Left colon (tissue), 2 donors: ENCODE measurements around the gene PAQR3. TPM values are rescaled to one million over a fixed set of nuclear protein-coding genes. Genes with fewer than 3 reads are reported as not detected.
A peak's percentile ranks its signal among the peaks of the same experiment; 100 is the strongest.

ENCODE experiments used
- ATAC-seq: fragments of 200-7000 bp; cut with Tn5 transposase; one replicate; pipeline ENCODE4 v1.9.1; 2020; ENCODE audit warnings: mild to moderate bottlenecking, moderate library complexity
- DNase-seq, 2 donors: peaks; one replicate each; pipeline ENCODE4 v3.0.0-alpha.2; 2020
- intact Hi-C, 2 donors: fragments of 100-400 bp; cut with DNase I in 1 of 2; cut with micrococcal nuclease in 1 of 2; formaldehyde crosslinking; loops; one replicate each; pipeline versions ENCODE4 v1.11.2 to v1.14.0; 2022; cut with DNase I, micrococcal nuclease
- long read RNA-seq: library from polyadenylated mRNA; unstranded; transcript quantifications from one replicate; pipeline ENCODE4 v2.0.0, GENCODE V29; 2021
- total RNA-seq, 2 donors: library from RNA; stranded (reverse); fragmentation: NEBNext Ultra II Directional; extraction: Animal tissue kit (Norgen Biotek cat#: 25700); gene quantifications; one replicate each; pipeline ENCODE4 v1.2.1, GENCODE V29; 2021
- donor health status: DM: no; HTN: no; CAD: no.
- donor health status: DM: yes; HTN: yes; CAD: no.

PAQR3 gene, protein sequence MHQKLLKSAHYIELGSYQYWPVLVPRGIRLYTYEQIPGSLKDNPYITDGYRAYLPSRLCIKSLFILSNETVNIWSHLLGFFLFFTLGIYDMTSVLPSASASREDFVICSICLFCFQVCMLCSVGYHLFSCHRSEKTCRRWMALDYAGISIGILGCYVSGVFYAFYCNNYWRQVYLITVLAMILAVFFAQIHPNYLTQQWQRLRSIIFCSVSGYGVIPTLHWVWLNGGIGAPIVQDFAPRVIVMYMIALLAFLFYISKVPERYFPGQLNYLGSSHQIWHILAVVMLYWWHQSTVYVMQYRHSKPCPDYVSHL
- total RNA-seq: 10 to 100 TPM in 1 of 2 donors, 1 to 10 TPM in 1; 9.7 to 14.5 TPM
- long read RNA-seq, full-length matches to known transcripts: 12 of 17 reads
- long read RNA-seq, partial matches to known transcripts: 0 of 17 reads
- long read RNA-seq, other reads (novel, unspliced or antisense): 5 of 17 reads

DNA sequence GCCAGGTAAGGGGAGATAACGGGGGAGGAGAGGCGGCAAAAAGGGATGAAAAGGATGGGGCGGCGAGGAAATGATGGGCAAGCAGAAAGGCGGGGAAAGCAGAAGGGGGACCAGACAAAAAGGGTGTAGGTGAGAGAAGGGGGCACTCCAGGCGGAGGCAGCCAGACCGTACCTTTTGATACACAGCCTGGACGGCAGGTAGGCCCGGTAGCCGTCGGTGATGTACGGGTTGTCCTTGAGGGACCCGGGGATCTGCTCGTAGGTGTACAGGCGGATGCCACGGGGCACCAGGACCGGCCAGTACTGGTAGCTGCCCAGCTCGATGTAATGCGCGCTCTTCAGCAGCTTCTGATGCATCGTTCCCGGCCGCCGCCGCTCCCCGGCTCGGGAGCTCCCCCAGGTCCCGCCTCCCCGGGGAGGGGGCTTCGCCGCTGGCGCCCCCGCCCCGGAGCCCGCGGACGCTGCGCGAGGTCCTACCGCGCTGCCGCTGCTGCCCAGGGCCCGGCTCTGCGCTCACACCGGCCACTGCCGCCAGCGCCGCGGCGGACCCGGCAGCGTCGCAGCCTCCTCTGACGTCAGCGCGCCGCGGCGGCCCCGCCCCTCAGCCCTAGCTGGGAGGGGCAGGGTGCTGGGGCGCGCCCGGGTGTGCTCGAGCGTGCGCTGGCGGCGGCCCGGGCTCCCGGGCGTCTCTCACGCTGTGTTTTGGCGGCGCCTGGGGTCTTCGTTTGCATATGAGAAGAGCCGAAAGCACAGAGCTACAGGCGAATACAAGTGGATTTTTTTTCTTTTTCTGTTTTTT, at the start of gene PAQR3:
TSS of gene PAQR3 (minus strand) at position 571 of the 799 bp plus-strand sequence. CDS start at position 357, 214 bp downstream.
- intact Hi-C loops: no loop called here
- ATAC-seq (peak; percentile 98), DNase-seq (peak; percentile 81 to 92)

- intact Hi-C loops: no loop called here
- ATAC-seq: no peak
- DNase-seq: no peak
Measured at GRCh38 chr4:78987683-78988082, 48.4 kb upstream of the PAQR3 start.

DNA sequence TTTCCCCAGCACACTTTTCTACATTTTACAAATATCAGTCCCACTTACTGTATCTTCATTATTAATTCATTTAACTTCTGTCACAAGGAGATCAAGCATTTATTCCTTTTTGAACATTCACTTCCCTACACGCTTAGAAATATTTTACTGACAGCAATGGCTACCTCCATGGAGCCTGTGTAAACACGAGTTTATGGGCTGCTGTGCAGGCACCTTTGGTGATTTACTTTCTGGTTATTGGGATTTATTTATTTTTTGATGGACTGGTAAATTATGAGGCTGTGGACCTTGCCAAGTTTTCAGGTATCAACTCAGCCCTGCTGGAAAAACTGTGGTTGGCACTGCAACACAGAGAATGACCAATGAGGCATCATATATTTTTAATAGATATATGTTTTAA, 45.4 kb upstream of the PAQR3 start:
- DNase-seq (no peak), ATAC-seq (peak; percentile 56)
- intact Hi-C loops: no loop called here

- intact Hi-C loops: no loop called here
- ATAC-seq (no peak), DNase-seq (no peak)
Measured at GRCh38 chr4:78975865-78976264, 36.6 kb upstream of the PAQR3 start.

DNA sequence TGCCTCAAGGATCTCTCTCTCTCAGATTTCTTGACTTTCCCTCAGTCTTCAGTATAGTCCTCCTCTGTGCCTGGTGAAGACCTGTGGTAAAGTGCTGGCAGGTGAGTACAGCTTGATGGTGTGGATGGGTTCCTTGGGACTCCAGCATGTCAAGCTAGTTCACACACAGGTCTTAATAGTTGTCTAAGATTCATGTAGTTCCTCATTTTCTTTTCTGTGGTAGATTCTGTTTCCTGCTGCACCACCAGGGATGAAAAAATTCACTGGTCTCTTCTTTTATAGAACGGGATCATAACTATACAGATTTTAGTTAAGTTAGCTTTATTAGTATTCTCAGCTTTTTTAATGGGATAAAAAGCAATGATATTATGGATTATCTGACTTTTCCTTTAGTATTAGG, 32.5 kb upstream of the PAQR3 start:
- intact Hi-C loops: no loop called here
- no peak for DNase-seq
- ATAC-seq: no peak

- ATAC-seq: no peak
- intact Hi-C loops: no loop called here
- no peak for DNase-seq
Measured at GRCh38 chr4:78971326-78971725, 32.1 kb upstream of the PAQR3 start.

GRCh38 chr4:78962597-78963115, 23.4 kb upstream of the PAQR3 start:
- intact Hi-C loops: no loop called here
- ATAC-seq: no peak
- no peak for DNase-seq

- DNase-seq (no peak), ATAC-seq (no peak)
- intact Hi-C loops: no loop called here
Measured at GRCh38 chr4:78960926-78961325, 21.7 kb upstream of the PAQR3 start.

GRCh38 chr4:78956975-78957374, 17.7 kb upstream of the PAQR3 start:
- ATAC-seq (no peak), DNase-seq (no peak)
- intact Hi-C loops: loop anchor here in 1 of 2 donors (10.0 kb wide), 1 partner anchor 618 kb away; no protein-coding TSS in a partner anchor

DNA sequence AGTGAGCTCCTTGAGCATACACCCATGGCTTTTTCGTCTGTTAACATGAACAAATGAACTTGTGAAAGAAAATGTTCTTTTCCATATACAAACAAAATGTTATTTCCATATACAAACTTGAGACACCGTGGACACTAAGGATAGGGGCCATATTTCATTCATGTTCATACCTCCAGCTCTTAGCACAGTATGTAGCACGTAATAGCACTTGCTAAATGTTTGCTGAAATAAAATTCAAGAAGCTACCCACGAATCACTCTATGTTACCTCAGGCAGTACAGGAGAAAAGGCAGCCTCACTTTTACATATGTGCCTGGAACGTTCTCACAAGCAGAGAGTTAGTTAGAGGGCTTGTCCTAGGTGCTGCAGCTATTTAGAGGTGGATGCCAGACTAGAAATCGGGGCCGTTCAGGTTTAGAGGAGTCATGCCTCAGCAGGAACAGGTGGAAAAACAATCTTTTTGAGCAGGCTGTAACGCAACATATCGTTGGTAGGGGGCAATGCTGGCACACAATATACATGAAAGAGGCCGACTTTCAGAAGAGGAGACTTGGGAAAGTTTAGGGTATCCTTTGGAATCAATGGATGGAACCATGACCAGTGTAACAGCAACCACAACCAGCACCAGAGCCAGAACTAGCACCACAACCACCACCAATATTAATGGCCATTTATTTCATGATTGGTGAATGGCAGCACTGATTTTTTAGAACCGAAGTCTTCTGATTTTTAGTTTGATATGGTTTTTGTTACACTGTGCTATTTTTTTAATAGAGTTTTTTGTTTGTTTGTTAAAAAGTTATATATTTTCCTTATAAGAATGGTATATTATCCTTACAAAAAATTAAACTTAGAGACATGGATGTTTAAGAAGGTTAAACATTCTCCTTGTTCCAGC, 14.8 kb upstream of the PAQR3 start:
- intact Hi-C loops: loop anchor here in 1 of 2 donors (10.0 kb wide), 1 partner anchor 621 kb away; no protein-coding TSS in a partner anchor
- no peak for ATAC-seq
- DNase-seq: no peak

DNA sequence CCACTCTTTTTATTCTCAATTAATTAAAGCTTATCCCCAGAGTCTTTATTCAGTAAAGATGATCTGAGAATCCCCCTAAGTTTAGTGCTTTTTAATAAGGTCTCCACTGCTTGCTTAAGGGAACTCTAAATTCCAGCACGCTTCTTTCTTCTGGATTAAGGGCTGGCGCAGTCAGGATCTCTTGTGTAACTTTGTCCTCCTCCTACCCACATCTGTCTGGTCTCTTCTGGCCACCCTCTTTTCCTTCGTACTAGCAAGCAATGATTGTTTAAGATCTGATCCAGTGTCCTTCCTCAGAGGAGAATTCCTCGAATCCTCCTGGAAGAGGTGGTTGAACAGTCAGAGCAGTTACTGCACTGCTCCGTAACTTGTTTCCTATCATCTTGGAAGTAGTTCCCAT, 14.0 kb upstream of the PAQR3 start:
- intact Hi-C loops: loop anchor here in 1 of 2 donors (10.0 kb wide), 1 partner anchor 622 kb away; no protein-coding TSS in a partner anchor

GRCh38 chr4:78951862-78952472, 12.7 kb upstream of the PAQR3 start:
- intact Hi-C loops: loop anchor here in 1 of 2 donors (10.0 kb wide), 1 partner anchor 623 kb away; no protein-coding TSS in a partner anchor
- DNase-seq: no peak
- peak; percentile 57 for ATAC-seq

More for the DNA sequence above, 14.0 kb upstream of the PAQR3 start:
- DNase-seq (no peak), ATAC-seq (no peak)

- no peak for DNase-seq
- intact Hi-C loops: loop anchor here in 1 of 2 donors (10.0 kb wide), 1 partner anchor 625 kb away; no protein-coding TSS in a partner anchor
- ATAC-seq: no peak
Measured at GRCh38 chr4:78949735-78950134, 10.5 kb upstream of the PAQR3 start.

DNA sequence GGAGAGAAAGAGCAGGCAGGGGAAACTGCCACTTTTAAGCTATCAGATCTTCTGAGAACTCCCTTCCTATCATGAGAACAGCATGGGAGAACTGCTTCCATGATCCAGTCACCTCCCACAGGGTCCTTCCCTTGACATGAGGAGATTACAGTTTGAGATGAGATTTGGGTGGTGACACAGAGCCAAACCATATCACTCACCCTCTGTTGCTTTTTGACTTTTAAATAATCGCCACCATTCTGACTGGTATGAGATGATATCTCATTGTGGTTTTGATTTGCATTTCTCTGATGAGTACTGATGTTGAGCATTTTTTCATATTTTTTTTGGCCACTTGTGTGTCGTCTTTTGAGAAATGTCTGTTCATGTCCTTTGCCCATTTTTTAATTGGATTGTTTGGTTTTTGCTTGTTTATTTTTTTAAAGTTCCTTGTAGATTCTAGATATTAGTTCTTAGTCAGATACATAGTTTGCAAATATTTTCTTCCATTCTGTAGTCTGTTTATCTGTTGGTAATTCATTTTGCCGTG, 6.5 kb upstream of the PAQR3 start:
- ATAC-seq (no peak), DNase-seq (no peak)
- intact Hi-C loops: no loop called here

DNA sequence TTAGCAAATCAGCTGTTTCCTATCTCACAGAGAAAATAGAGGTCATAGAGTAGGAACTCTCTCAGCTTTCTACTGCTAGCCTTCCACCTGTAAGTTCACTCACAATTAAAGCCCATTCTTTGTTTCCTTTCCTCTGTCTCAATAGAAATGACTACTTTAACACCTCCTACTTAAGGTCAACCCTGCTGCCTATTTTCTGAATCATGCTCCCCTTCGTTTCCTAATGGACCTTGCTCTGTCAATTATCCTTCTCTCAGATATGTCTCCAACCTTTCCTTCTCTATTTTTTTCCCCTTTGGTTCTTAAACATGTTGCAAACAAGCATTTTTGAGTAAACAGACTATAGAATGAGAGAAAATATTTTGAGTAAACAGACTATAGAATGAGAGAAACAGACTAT, 5.1 kb upstream of the PAQR3 start:
- DNase-seq (no peak), ATAC-seq (no peak)
- intact Hi-C loops: no loop called here

GRCh38 chr4:78940752-78941151, 1.5 kb upstream of the PAQR3 start:
- intact Hi-C loops: no loop called here
- ATAC-seq: no peak
- no peak for DNase-seq

- intact Hi-C loops: no loop called here
- ATAC-seq (peak; percentile 40), DNase-seq (no peak)
Measured at GRCh38 chr4:78939667-78940008, 400 bp upstream of the PAQR3 start.

DNA sequence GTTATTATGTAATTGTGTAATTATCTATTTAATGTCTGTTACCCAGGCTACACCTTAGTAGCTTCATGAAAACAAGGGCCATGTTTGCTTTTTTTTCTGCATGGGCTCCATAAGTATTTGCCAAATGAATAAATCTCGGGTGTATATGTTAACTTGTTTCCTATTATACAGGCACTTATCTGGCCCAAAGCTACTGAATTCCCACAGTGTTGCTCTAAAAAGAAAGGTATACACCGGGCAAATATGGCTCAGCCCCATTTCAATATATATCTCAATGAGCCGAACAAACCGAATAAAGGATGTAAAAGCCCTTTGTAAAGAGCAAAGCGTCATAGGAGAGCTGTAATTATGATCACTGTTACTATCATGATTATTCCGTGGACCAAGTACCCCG, 767 bp downstream of the PAQR3 start:
- DNase-seq (no peak), ATAC-seq (no peak)
- intact Hi-C loops: no loop called here
